ENCODE results near the gene XCL2.

DNA sequence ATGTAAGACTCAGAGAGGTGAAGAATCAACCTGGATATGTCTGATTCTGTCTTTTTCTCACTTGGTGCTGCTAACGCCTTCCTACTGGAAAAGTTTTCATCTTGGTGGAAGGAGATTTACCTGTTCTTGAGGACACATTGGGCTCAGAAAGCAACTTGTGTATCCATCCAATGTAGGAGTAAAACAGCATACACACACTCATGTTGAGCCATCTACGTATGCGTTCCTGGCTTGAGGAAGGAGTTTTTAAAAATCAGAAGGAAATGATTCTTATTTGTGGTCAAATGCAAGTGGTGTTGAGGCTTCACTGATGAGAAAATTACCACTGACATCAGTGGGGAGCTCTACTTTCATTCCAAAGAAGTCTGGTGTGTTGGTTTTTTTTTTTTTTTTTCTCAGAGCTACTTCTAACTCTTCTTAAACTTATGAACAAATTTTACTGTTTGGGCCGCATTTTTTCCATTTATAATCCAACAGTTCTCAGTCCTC, 25.6 kb downstream of the XCL2 start:
- TF ChIP-seq, protein P1, sequence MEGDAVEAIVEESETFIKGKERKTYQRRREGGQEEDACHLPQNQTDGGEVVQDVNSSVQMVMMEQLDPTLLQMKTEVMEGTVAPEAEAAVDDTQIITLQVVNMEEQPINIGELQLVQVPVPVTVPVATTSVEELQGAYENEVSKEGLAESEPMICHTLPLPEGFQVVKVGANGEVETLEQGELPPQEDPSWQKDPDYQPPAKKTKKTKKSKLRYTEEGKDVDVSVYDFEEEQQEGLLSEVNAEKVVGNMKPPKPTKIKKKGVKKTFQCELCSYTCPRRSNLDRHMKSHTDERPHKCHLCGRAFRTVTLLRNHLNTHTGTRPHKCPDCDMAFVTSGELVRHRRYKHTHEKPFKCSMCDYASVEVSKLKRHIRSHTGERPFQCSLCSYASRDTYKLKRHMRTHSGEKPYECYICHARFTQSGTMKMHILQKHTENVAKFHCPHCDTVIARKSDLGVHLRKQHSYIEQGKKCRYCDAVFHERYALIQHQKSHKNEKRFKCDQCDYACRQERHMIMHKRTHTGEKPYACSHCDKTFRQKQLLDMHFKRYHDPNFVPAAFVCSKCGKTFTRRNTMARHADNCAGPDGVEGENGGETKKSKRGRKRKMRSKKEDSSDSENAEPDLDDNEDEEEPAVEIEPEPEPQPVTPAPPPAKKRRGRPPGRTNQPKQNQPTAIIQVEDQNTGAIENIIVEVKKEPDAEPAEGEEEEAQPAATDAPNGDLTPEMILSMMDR (IDR thresholded peaks at IDR 0.05), result no peak
- TF ChIP-seq ZFX (IDR thresholded peaks at IDR 0.05; ENCODE audit: borderline replicate concordance), result no peak

Measured in 22Rv1 (cell line).